Stimulated activated CD4-positive, alpha-beta T cell treated with anti-CD3 and anti-CD28 coated beads, TNF-alpha, amount 100 ng/mL, for 4 hours (primary cell): ENCODE data around the gene COL4A5.
"Not testable (repeated sequence)": the region's sequence is repeated elsewhere in the genome, so short reads cannot be mapped to it uniquely, and the experiment has no call there.

ENCODE experiments used
- DNase-seq, 3 experiments: peaks; one replicate each; pipeline ENCODE4 v3.0.0-alpha.2; 2020; ENCODE audit warnings: low read depth in 3 of 3

The COL4A5 gene

DNA sequence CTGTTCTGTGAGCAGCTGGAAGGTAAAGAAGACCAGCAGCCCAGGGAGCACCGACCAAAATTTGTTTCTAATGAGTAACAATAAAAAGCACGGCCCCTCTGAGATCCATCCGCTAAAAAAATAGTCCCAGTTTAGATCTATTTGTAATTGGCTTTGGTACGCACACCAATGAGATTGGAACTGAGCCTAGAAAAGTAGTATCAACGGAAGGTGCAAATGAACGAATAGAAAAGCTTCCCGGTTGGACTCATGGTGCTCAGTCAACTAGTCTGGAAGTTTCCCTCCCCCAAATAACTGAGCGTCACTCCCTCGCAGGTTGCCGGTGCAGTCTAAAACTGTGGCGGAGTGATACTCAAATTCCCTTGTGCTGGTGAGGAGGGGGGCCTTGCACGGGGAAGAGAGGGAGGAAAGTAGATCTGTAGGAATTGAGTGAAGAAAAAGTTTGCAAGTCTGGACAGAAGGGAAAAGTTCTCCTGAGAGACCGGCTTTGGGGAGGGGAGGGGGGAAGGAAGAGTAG, at the start of gene COL4A5:
Gene COL4A5 (plus strand): TSS at position 413 of the 517 bp plus-strand sequence. CDS start 288 bp downstream, outside the sequence.
- no peak for DNase-seq

DNA sequence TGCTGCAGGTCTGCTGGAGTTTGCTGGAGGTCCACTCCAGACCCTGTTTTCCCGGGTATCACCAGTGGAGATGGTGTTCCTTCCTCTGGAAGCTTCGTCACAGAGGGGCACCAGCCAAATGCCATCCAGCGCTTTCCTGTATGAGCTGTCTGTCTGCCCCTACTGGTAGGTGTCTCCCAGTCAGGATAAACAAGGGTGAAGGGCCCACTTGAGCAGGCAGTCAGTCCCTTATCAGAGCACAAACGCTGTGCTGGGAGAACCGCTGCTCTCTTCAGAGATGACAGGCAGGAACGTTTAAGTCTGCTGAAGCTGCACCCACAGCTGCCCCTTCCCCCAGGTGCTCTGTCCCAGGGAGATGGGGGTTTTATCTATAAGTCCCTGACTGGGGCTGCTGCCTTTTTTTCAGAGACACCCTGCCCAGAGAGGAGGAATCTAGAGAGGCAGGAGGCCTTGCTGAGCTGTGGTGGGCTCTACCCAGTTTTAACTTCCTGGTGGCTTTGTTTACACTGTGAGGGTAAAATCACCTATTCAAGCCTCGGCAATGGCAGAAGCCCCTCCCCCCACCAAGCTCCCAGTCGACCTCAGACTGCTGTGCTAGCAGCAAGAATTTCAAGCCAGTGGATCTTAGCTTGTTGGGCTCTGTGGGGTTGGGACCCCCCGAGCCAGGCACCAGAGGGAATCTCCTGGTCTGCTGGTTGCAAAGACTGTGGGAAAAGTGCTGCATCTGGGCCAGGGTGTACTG, 48.5 kb upstream of the COL4A5 start:
- DNase-seq = not testable (repeated sequence)

DNA sequence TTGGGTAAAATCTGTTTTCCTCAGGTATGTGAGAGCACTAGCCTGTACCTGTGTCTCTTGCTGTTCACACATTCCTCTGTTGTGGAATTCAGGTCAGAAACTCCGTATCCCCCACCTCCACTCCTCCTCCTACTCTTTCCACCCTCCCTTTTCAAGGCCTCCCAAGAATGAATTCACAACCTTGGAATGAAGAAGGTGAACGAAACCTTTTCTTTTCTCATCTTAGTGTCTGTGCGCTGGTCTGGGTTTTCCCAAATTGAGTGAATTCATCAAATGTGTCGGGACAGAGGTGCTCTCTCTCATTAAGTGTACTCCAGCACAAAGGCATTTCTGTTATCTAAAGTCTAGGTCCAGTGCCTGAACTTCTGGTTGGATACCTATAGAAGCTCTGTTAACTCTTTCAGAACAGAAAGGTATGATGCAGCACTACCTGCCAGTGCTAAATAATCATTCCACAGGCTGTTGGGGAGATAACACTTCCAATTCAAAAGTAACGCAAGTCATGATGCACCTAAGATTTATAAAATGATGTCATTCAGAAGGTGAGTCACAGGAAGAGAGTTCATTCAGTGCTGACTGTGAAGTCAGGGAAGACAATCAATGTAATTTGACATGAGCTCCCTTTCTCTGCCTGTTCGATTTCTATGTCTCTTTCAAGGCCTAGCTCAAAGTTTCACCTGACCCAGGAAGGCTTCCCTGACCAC, 43.3 kb upstream of the COL4A5 start:
- no peak for DNase-seq

DNA sequence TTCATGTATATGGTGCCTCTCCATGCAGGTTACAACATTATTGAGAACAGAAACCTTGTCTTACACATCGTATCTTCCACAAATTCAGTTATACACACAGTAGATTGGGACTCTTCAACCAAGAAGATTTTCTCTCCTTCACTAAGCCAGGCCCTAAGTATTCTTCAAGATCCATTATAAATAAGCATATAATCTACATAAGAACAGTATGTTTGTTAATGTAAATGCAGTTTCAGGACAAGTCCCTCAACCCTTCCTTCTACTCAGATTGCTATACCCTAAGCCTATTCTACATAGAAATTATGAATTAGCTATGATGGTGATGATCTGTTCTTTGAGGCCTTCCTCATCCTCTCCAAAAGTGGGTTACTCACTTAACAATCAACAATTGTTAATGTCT, 42.7 kb upstream of the COL4A5 start:
- DNase-seq = no peak

DNA sequence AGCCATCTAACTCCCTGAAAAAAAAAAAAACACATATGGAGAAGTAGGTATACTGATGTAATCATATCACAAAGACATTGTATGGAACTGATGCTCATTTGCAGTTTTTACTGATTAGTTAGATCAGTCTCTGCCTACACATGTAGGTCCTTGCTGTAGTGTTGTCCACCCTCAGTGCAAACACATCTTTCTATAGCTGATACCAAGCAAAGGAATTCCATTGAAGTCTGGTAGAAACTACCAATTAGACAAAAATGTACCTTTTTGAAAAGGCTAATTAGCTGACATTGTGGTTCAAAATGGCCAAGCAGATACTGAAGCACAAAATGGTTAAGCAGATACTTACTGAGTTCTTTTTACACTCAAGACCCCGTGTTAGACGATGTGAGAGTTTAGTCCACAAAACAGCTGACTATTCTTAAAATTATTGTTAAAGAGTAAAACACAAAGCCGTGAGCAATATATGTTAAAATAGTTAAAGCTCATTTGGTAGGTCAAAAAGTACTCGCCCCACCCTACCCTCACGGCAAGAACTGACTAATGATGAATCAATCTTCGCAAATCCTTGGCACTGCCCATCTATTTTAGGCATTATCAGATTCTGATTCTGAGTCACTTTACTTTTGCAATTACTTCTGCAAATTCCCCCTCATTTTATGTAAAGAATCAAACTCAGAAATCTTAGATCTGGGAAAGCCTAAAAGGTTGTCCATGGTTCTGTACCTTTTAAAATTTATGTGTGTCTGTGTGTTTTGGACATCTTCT, 41.8 kb upstream of the COL4A5 start:
- no peak for DNase-seq

DNA sequence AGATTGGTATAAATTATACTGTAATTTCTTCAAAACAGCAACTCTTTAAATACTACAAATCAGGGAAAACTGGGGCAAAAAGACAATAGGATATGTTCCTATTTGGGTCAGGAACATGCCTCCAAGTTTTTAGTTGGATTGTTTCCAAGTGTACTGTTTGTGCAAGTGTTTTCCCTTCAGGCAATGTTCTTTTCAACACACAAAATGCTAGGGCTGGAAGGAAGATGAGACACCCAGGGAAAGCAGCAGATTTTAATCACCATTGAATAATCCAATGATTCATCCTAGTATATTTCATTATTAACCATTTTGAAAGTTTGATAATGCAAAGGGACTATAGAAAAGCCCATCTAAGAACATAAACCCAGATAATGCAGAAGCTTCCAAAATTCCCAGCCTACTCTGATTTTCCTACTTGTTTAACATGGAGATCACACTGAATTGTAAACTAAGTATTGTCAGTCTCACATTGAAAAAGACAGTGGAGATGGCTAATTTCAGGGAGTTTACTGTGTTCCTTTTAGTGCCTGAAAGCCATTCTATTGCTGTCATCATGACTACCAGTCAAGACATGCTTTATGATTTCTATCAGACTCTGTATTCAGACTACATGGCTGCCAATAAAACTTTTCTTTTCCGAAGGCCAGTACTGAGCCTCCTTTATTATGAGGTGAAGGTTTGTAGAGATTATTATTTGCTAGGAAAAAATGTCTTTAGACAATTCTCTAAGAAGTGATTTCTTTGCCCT, 40.0 kb upstream of the COL4A5 start:
- no peak for DNase-seq

DNA sequence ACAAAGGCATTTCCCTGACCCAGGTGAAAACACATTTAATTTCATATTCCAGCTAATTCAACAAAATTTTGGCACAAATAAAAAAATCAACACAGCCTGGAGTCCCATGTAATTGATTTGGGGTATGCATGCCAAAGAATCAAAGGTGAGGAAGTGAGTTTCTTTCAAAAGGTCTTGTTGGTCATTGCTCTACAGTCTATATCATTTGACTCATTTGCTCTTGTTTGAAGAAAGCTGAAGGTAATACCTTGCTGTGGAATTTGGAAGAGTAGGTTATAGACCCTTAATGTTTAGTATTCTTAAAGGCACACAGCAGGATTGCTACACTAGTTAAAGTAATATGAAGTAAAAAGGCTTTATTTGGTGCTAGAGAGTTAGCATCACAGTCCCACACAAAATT, 26.9 kb upstream of the COL4A5 start:
- no peak for DNase-seq

DNA sequence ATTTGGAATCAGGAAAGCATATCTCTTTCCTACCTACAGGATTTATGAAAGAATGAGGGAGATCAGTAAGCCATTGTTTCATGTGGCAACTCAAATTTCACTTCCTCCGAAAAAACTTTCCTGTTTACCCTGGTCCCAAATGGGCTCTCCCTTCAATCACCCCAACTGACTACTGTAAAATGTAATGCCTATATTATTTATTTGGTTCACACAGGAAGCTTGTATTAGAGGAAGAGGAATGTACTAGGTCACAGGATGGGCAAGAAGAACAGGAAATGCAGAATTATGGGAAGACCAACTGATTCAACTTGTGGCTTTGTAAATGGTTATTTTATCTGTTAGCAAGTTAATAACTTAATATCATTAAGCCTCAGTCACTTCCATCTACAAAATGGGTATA, 24.5 kb upstream of the COL4A5 start:
- DNase-seq = no peak

DNA sequence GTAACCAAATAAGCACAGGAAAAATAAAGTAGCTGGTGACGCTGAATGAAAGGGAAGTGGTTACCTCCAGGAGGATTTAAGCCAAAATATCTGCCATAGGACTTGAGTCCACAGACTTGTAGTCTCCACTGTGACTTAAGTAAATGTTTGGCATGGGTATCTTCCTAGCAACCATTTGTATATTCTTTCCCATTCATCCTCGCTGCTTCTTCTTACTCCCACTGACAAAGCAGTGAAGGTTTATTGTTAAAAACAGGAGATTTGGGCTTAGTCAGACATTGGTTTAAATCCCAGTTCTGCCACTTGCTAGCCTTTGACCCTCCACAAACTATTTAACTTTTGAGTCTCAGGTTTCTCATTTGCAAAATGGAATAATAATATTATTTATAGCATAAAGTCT, 23.7 kb upstream of the COL4A5 start:
- DNase-seq = no peak

DNA sequence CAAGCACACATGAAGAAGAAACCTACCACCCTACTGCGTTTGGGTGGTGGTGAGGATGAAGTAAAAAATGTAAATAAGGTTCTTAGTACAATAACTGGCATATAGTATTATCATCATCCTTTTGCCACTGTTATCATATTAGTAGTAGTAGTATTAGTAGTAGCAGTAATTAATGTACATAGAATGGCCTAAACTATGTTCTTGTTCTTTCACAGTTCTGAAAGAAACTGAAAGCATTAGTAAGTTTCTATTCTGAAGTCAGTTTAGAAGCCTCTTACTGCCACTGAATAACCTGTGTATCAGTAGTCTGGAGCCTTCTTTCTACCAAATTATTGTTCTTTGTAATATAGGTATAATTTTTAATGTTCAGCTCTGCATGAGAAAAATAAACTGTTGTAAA, 22.4 kb upstream of the COL4A5 start:
- no peak for DNase-seq

DNA sequence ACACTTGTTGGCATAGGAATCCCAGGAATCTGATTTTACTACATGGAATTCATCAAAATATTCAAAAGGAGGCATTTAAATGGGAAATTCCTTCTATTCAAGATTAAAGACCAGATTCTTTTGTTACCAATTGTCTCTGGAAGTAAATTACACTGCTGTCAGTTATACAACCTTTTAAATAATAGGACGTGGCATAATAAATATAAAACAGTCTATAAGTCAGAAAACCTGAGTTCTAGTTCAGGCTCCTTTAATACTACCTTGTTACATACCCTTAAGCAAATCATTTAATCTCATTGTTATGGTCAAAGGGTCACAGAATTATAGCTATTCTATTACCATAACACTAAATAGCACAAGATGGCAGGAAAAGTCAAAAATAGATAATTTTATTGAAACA, 20.2 kb upstream of the COL4A5 start:
- DNase-seq = no peak

DNA sequence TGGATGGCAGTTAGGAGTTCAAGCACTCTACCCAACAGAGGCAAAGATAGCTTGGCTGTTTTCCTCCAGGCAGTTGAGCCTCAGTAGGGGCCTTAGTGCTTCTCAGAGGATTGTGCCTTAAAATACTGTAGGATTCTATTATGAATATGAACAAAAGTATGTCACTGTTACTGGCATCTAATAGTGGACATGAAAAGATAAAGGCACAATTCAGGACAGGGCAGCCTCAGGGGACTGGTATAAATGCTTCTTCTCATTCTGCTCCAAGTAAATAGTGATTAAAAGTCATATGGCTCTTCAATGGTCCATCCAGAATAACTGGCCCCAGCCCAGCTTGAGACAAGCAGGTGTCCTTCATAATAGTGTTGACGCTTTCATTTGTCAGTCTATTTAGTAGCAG, 19.2 kb upstream of the COL4A5 start:
- no peak for DNase-seq

DNA sequence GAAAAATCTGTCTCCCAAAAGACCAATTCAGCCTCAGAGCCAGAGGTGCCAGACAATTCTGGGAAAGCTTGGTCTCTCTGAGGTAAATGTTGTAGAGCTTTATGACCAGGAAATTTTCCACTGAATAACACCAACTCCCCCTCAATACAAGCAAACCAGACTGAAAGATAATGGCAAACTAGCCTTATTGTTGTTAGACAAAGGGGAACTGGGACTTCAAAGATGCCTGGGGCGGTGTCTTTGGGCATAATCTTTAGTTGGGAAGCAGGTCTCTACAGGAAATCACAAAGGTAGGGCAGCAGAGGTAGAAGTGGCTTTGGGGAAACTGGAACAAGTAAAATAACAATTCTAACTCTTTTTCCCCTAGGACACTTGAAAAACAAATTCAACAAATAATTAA, 13.4 kb upstream of the COL4A5 start:
- no peak for DNase-seq

DNA sequence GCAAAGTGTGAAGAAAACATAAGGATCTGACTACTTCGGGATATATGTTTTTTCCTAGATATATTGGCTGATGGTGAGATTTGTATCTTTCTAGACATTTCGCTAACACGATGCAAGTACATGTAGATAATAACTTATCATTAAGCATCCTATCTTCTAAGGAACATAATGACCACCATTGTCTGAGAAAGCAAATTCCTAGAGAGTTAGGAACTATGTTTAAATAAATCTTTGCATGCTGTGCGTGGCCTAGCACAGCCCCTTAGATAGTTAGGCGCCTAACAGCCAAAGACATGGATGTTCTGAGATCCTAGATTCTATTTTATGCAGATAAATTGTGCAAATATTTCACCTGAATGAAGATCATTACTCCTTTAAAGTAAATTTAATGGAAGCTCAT, 4.4 kb upstream of the COL4A5 start:
- DNase-seq = no peak

DNA sequence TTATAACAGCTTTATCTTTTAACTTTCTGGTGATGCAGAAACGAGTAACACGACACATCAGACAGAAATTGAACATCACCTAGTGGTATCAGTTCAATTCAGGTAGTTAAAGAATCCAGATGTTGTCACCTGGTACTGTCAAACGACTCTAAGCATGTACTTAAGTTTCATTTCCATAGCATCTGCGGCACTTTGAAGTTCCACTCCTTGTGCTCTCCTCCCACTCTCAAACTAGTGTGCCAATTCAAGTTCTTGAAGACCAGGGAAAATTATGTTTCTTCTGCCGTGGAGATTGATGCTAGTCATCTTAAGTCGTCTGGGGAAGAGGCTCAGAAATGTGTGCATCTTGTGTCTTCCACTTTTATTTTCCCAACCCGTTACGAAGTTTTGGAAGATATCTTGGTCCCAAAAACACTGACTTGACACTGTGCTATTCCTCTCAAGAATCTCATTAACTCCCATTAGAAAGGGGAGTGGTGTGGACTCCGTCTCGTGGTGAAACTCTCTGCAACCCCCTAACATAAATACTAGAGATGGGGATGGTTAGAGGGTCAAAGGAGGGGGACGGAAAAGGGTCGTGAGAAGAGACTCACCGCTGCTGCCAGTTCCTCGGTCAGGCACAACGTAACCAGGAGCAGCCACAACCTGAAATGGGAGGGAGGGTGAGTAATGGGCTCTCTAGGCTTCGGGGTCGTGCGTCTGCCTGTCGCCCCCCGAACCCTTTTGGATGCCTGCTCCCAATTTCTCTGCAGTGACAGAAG, 2.1 kb upstream of the COL4A5 start:
- no peak for DNase-seq

DNA sequence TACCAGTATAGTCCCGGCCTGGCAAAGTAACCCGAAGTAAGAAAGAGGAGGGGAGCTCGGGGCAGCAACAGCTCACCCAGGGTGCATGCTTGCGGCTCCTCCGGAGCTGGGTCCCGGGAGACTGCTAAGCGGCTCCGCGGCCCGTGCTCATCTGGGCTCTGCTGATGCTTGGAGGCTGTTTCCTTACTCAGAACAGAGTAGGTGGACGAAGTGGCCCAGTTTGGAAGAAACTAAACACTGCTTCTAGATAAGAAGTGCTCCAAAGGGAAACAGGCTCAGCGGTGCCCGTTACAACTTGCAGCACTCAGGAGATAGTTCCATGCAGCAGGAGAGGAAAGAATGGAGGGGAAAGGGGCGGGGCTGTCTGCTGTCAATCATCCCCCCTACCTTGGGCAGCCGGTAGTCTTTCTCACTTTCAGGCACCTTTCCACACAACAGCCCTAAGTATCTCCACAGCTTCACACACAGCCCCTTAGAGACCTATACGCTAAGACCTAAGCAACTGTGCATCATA, 1.5 kb upstream of the COL4A5 start, which contains the start of gene COL4A6:
Gene COL4A6 (minus strand): TSS at position 313 of the 514 bp plus-strand sequence. CDS start 226 bp downstream, at position 87.
- no peak for DNase-seq

DNA sequence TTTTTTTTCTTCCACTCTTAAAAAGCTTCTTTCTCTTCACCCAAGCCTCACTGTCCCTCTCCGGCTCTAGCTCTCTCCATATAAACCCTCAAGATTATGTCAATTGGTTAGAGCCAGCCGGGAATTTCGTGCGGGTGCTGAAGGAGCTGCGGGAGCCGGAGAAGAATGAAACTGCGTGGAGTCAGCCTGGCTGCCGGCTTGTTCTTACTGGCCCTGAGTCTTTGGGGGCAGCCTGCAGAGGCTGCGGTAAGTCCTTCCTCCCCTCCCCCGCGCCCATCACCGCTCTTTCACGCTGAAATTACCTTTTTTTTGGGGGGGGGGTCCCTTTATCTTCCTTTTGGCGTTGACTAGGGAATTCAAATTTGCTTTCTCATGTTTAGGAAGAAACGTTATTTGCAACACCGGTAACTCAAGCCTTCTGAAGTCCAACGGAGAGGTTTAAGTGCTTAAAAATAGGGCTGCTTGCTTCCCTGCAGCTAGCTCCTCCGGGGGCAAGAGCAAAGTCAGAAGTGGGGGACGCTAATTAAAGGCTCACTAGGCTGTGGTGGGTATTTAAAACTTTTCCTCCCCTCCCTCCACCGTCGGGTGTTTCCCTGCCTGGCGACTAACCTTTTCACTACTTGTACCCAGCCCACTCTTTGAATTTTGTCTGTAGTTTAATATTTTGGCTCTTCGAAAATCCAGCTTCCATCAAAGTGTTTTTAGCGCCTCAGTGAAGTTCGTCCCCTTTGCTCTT, 491 bp downstream of the COL4A5 start:
- no peak for DNase-seq

DNA sequence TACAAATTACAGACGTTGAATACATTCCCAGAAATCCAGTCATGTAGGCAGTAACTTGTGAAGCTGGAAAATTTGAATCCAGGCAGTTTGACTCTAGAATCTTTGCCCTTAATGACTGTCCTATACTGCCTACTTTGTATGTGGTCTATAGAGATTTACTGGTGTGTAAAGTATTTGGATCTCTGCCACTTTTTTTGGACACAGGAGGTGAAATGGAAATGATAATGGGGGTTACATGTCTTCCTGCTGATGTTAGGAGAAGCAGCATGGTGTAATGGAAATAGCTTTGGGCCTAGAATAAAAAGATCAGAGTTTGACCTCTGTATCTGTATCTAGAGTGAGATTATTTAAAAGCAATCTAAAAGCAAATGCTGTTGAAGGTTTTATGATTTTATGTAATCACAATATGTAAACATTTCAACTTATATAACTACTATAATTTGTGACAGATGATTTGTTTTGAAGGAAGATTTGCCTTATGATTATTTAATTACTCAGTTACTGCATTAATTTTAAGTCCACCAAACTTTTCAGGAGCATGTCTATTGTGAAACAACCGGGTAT, 3.3 kb downstream of the COL4A5 start:
- no peak for DNase-seq

DNA sequence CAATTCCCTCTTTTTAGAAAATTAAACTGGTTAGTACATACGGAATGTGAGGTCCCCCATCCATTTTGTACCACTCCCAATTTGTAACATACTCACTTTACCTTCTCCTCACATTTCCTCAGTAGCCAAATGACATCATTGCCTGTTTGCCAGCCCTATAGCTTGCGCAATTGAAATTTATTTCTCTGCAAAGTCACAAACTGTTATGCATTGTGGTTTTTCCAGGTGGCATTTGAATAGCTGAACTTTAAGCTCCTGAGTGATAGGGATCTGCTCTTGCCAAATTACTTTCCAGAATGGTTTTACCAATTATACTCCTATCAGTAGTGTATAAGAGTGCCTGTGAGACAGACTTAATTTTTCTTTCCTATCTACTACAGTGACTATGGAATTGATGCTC, 7.7 kb downstream of the COL4A5 start:
- DNase-seq = no peak

DNA sequence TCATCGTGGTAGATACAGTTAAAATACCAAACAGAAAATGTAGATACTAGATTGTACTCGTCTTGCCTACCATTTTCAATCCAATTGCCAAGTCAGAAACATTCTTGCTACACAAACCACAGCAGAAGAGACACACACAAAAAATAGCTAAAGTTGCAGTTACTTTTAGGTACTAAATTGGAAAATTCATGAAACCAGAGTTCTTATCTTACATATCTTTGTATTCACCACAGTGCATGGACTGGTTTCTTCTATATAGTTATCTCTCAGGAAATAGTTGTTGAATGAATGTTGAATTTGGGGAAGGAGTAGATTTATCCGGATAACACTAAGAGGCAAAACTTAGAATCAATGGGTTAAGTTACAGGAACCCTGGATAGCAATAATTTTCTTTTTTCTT, 14.2 kb downstream of the COL4A5 start:
- DNase-seq = no peak
